Measurements from ENCODE around the gene CPM. TPM values are rescaled to one million over a fixed set of nuclear protein-coding genes. Genes with fewer than 3 reads are reported as not detected.

Gene CPM
- total RNA-seq, 1 donor from 2014 or later, result 3.6 TPM

- Mint-ChIP-seq H3K27me3 (ENCODE audit: unreplicated experiment) (no peaks in the 10 kb centered on the region), H3K4me3 (ENCODE audit: unreplicated experiment) (no peak overlapping the region), H3K9me3 (ENCODE audit: unreplicated experiment) (no peaks in the 10 kb centered on the region), H3K36me3 (ENCODE audit: low read depth, unreplicated experiment) (no peaks in the 10 kb centered on the region), H3K27ac (ENCODE audit: unreplicated experiment) (peak overlapping the region; percentile 12), H3K4me1 (ENCODE audit: unreplicated experiment) (peaks cover 8% of the 10 kb centered on the region)
- no peak for TF ChIP-seq CTCF (IDR thresholded peaks at IDR 0.05; ENCODE audit: unreplicated experiment)
- DNase-seq (ENCODE audit: low spot score), result peak; percentile 12
Measured at GRCh38 chr12:68871921-68872320, 61.0 kb downstream of the CPM start.

GRCh38 chr12:68871396-68871795 lies 61.6 kb downstream of the CPM start:
- no peak for TF ChIP-seq CTCF (IDR thresholded peaks at IDR 0.05; ENCODE audit: unreplicated experiment)
- H3K27ac Mint-ChIP-seq (ENCODE audit: unreplicated experiment), result peak overlapping the region; percentile 12
- H3K36me3 Mint-ChIP-seq (ENCODE audit: low read depth, unreplicated experiment), result no peaks in the 10 kb centered on the region
- H3K4me1 Mint-ChIP-seq (ENCODE audit: unreplicated experiment), result peaks cover 3% of the 10 kb centered on the region
- H3K27me3 Mint-ChIP-seq (ENCODE audit: unreplicated experiment), result no peaks in the 10 kb centered on the region
- no peaks in the 10 kb centered on the region for H3K9me3 Mint-ChIP-seq (ENCODE audit: unreplicated experiment)
- no peak overlapping the region for H3K4me3 Mint-ChIP-seq (ENCODE audit: unreplicated experiment)
- no peak for DNase-seq (ENCODE audit: low spot score)

GRCh38 chr12:68870443-68870842 lies 62.5 kb downstream of the CPM start:
- no peaks in the 10 kb centered on the region for H3K9me3 Mint-ChIP-seq (ENCODE audit: unreplicated experiment)
- H3K27ac Mint-ChIP-seq (ENCODE audit: unreplicated experiment), result no peak overlapping the region
- H3K4me1 Mint-ChIP-seq (ENCODE audit: unreplicated experiment), result no peaks in the 10 kb centered on the region
- no peaks in the 10 kb centered on the region for H3K36me3 Mint-ChIP-seq (ENCODE audit: low read depth, unreplicated experiment)
- no peak for TF ChIP-seq CTCF (IDR thresholded peaks at IDR 0.05; ENCODE audit: unreplicated experiment)
- H3K27me3 Mint-ChIP-seq (ENCODE audit: unreplicated experiment), result no peaks in the 10 kb centered on the region
- no peak overlapping the region for H3K4me3 Mint-ChIP-seq (ENCODE audit: unreplicated experiment)
- no peak for DNase-seq (ENCODE audit: low spot score)

GRCh38 chr12:68870011-68870410 lies 63.0 kb downstream of the CPM start:
- H3K4me3 Mint-ChIP-seq (ENCODE audit: unreplicated experiment), result no peak overlapping the region
- H3K4me1 Mint-ChIP-seq (ENCODE audit: unreplicated experiment), result no peaks in the 10 kb centered on the region
- H3K27ac Mint-ChIP-seq (ENCODE audit: unreplicated experiment), result no peak overlapping the region
- no peaks in the 10 kb centered on the region for H3K9me3 Mint-ChIP-seq (ENCODE audit: unreplicated experiment)
- no peak for TF ChIP-seq CTCF (IDR thresholded peaks at IDR 0.05; ENCODE audit: unreplicated experiment)
- H3K27me3 Mint-ChIP-seq (ENCODE audit: unreplicated experiment), result no peaks in the 10 kb centered on the region
- no peak for DNase-seq (ENCODE audit: low spot score)
- H3K36me3 Mint-ChIP-seq (ENCODE audit: low read depth, unreplicated experiment), result no peaks in the 10 kb centered on the region

- Mint-ChIP-seq H3K27ac (ENCODE audit: unreplicated experiment) (no peak overlapping the region), H3K9me3 (ENCODE audit: unreplicated experiment) (no peaks in the 10 kb centered on the region), H3K36me3 (ENCODE audit: low read depth, unreplicated experiment) (no peaks in the 10 kb centered on the region), H3K4me1 (ENCODE audit: unreplicated experiment) (no peaks in the 10 kb centered on the region), H3K27me3 (ENCODE audit: unreplicated experiment) (no peaks in the 10 kb centered on the region), H3K4me3 (ENCODE audit: unreplicated experiment) (no peak overlapping the region)
- DNase-seq (ENCODE audit: low spot score), result no peak
- no peak for TF ChIP-seq CTCF (IDR thresholded peaks at IDR 0.05; ENCODE audit: unreplicated experiment)
Measured at GRCh38 chr12:68868043-68868790, 64.8 kb downstream of the CPM start.
